Rectal smooth muscle tissue (tissue), 1 donor: ENCODE results near the gene CKAP2L.

Experiments used
- H3K27ac ChIP-seq: one replicate; pipeline ENCODE4 v1.7.0; 2013; ENCODE audit warnings: low read depth, low read length, inconsistent platforms
- H3K27me3 ChIP-seq: one replicate; pipeline ENCODE4 v1.7.0; 2013; ENCODE audit warnings: low read length; ENCODE audit not compliant: control insufficient read depth, insufficient read depth
- H3K36me3 ChIP-seq: one replicate; pipeline ENCODE4 v1.7.0; 2013; ENCODE audit warnings: low read length; ENCODE audit not compliant: control insufficient read depth, insufficient read depth
- H3K4me1 ChIP-seq: one replicate; pipeline ENCODE4 v1.7.0; 2013; ENCODE audit warnings: low read length; ENCODE audit not compliant: control insufficient read depth, insufficient read depth
- H3K4me3 ChIP-seq: one replicate; pipeline ENCODE4 v1.7.0; 2013; ENCODE audit warnings: low read length
- H3K9ac ChIP-seq: one replicate; pipeline ENCODE4 v1.7.0; 2013; ENCODE audit warnings: low read length

Gene CKAP2L

DNA sequence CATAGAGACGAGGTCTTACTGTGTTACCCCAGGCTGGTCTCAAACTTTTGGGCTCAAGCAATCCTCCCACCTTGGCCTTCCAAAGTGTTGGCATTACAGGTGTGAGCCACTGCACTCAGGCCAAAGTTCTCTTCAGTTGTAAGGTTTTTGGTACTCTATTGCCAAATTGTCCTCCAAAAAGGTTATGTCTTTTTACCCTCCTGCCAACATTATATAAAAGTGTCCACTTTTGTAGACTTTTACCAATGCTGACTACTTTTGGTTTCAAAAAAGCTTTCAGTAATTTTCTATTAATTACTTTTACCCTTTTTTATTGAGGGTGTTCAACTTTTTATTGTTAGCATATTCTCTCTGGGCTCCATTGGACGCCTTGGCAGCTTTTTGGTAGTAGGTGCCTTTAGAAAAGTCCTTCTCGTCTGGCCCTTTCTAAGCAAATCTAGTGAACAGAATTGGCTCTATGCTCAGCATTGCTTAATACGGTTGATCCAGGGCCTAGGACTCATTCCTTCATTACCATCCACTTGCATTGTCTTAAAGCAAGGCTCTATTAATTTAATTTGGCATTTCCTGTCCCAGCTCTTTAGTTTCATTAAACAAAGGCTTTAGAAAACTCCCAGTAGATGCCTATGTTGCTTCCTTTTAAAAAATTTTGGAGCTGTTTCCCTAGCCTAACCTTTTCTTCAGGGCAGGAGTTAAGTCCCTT lies 36.6 kb upstream of the CKAP2L start:
- Histone ChIP-seq H3K27me3 (no peaks in the 10 kb centered on the region), H3K9ac (no peak overlapping the region), H3K27ac (no peak overlapping the region), H3K4me1 (no peaks in the 10 kb centered on the region), H3K36me3 (no peaks in the 10 kb centered on the region), H3K4me3 (no peak overlapping the region)

DNA sequence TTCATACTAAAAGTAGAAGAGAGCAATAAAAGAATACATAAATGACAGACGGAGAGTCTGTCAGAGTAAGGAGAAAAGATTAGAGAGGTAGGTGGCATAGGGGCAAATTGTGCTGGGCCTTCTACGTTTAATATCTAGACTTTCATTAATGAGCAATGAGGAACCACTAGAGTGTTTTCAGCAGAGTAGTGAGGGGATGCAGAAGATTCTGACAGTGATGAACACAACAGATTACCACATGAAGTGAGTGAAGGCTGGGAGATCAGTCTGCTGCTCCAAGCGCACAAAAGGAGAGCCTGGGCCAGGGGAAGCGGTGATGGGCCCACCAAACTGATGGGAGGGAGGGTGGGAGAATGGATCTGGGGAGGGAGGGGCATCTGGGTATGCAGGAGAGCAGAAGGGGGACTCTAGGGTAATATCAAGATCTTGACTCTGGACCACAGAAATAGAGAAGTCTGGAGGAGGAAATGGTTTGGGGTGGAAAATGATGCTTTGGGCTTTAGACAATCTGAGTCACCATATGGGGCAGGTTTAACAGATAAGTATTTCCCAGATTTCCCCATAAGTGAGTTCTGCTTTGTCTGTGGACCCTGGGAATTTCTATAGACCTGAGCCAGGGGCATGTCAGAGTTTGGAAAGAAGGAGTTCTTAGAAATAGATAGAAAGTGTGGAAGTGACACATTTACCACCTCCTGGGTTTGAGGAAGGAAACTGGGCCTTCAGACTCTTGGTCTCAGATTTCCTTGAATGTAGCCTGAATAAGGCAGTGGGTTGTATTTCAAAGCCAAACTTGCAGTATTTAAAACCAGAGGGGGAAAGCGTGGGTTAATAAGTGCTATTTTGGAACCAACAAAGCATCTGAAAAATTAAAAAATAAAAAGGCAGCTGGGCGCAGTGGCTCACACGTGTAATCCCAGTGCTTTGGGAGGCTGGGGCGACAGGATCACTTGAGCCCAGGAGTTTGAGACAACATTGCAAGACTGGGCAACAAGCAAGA lies 34.9 kb upstream of the CKAP2L start:
- Histone ChIP-seq H3K27ac (no peak overlapping the region), H3K27me3 (no peaks in the 10 kb centered on the region), H3K36me3 (no peaks in the 10 kb centered on the region), H3K4me1 (no peaks in the 10 kb centered on the region), H3K4me3 (no peak overlapping the region), H3K9ac (no peak overlapping the region)

DNA sequence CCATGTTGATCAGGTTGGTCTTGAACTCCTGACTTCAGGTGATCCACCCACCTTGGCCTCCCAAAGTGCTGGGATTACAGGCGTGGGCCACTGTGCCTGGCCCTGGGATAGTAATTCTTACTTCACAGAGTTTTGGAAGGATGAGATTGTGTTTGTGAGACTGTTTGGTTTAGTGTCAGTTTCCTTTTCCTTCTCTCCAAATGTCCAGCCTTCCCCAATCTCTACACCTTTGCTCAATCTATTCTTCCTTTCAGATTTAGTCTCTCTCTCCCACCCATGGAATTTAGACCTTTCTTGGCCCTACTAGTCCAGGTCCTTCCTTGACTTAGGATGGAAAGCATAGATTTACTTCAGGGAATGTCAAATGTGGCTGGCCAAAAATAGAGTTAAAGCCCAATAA lies 32.1 kb upstream of the CKAP2L start:
- Histone ChIP-seq H3K36me3 (no peaks in the 10 kb centered on the region), H3K4me1 (no peaks in the 10 kb centered on the region), H3K9ac (no peak overlapping the region), H3K27ac (no peak overlapping the region), H3K4me3 (no peak overlapping the region), H3K27me3 (no peaks in the 10 kb centered on the region)

DNA sequence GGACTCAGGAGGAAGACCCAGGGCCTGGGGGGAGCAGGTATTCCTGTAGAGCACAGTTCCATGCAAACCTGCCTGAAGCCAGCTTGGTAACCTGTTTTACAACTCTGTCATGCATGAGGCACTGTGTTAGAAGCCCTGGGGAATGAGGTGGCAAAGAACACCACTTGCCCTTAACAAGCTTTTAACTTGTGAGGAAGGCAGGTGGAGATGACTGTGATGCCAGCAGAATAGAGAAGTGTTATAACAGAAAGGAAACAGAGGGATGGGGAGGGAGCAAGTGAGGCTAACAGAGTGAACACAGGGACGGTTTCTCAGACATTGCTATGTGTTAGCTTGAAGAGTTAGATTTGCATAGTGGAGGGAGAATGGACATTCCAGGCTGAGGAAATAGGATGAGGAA lies 31.4 kb upstream of the CKAP2L start:
- Histone ChIP-seq H3K4me3 (no peak overlapping the region), H3K9ac (no peak overlapping the region), H3K27ac (no peak overlapping the region), H3K27me3 (no peaks in the 10 kb centered on the region), H3K4me1 (no peaks in the 10 kb centered on the region), H3K36me3 (no peaks in the 10 kb centered on the region)

DNA sequence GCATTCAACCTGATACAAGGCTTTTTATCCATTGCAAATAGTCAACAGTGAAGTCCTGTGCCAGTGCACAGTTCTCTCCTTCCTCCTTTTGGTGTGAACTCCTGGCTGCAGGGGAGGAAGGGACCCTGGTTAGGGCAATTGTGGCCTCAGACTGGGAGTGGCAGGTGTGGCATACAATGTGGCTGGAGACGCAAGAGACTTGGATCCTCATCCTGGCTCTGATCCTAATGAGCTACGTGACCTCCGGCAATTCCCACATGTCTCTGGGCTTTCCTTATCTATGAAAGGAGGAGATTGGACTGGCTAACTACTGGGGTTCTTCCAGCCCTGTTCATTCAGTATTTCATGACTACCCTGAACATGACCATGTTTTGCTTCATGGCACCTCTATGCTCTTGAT lies 30.4 kb upstream of the CKAP2L start:
- no peak overlapping the region for H3K9ac ChIP-seq
- H3K4me1 ChIP-seq: no peaks in the 10 kb centered on the region
- H3K27ac ChIP-seq: no peak overlapping the region
- no peaks in the 10 kb centered on the region for H3K36me3 ChIP-seq
- H3K4me3 ChIP-seq: no peak overlapping the region
- H3K27me3 ChIP-seq: no peaks in the 10 kb centered on the region

DNA sequence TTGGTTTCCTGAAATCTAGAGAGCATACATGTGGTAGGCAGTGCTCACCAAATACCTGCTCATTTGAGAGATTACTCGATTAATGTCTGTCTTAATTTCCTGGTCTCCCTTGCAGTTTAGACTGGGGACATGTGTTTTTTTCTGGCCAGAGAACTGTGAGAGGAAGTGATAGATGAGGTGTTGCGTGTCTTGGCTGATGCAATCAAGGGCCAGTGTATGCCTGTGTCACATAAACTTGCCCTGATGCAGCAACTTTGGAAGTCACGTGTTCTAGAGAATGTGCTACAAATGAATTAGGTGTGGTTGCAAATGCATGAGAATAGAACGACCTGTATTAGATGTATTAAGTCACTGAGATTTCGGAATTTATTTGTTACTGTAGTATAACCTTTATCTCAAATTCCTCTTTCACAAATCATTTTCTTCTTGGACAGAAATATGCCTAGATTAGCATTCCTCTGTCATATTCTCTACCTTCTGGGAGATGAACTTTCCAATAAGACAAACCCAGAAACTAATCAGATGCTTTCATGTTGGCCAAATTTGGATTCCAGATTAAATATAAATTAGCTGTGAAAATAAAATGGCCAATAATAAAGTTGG lies 29.8 kb upstream of the CKAP2L start:
- H3K4me1 ChIP-seq: no peaks in the 10 kb centered on the region
- no peak overlapping the region for H3K4me3 ChIP-seq
- no peak overlapping the region for H3K9ac ChIP-seq
- H3K27me3 ChIP-seq: no peaks in the 10 kb centered on the region
- no peaks in the 10 kb centered on the region for H3K36me3 ChIP-seq
- H3K27ac ChIP-seq: no peak overlapping the region

DNA sequence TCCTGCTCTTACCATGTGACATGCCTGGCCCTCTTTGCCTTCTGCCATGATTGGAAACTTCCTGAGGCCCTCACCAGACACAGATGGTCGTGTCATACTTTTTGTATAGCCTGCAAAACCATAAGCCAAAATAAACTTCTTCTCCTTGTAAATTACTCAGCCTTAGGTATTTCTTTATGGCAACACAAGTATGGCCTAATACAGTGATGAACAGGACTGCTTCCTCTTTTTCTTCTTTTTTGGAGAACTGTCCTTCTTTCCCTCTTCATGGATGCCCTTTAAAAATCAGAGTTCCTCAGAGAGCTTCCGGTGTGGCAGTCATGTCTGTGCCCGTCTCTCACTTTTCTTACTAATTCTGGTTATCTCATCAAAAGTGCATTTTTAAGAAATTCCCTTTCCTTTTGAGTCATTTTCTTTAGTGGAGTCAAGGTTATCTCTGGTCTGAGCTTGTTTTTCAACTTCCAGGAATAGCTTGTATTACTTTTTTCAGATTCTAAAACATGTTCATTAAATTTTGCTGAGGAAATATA lies 29.1 kb upstream of the CKAP2L start:
- H3K4me1 ChIP-seq: no peaks in the 10 kb centered on the region
- H3K36me3 ChIP-seq: no peaks in the 10 kb centered on the region
- H3K4me3 ChIP-seq: no peak overlapping the region
- H3K27me3 ChIP-seq: no peaks in the 10 kb centered on the region
- H3K9ac ChIP-seq: no peak overlapping the region
- H3K27ac ChIP-seq: no peak overlapping the region

DNA sequence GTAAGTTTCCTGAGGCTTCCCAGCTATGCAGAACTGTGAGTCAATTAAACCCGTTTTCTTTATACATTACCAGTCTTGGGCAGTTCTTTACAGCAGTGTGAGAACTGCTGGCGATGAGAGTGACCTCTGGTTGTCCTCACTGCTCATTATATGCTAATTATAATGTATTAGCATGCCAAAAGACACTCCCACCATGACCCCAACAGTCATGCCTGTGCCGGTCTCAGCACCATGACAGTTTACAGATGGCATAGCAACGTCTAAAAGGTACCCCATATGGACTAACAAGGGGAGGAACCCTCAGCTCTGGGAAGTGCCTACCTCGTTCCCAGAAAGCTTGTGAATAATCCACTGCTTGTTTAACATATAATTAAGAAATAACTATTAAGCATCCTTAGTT lies 28.0 kb upstream of the CKAP2L start:
- Histone ChIP-seq H3K27me3 (no peaks in the 10 kb centered on the region), H3K4me1 (no peaks in the 10 kb centered on the region), H3K4me3 (no peak overlapping the region), H3K27ac (no peak overlapping the region), H3K9ac (no peak overlapping the region), H3K36me3 (no peaks in the 10 kb centered on the region)

DNA sequence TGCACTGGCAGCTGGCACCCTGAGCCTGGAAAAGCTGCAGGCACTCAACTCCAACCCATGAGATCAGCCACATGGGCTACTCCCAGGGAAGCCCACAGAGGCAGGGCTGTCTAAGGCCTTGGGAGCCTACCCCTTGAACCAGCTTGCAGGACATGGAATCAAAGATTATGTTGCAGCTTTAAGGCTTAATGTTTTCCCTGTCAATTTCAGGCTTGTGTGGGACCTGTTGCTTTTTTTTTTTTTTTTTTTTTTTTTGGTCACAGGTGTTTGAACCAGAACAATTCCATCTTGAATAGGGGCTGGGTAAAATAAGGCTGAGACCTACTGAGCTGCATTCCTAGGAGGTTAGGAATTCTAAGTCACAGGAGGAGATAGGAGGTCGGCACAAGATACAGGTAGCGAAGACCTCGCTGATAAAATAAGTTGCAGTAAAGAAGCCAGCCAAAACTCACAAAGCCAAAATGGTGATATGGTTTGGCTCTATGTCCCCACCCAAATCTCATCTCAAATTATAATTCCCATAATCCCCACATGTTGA lies 27.4 kb upstream of the CKAP2L start:
- Histone ChIP-seq H3K27me3 (no peaks in the 10 kb centered on the region), H3K36me3 (no peaks in the 10 kb centered on the region), H3K4me1 (no peaks in the 10 kb centered on the region)

DNA sequence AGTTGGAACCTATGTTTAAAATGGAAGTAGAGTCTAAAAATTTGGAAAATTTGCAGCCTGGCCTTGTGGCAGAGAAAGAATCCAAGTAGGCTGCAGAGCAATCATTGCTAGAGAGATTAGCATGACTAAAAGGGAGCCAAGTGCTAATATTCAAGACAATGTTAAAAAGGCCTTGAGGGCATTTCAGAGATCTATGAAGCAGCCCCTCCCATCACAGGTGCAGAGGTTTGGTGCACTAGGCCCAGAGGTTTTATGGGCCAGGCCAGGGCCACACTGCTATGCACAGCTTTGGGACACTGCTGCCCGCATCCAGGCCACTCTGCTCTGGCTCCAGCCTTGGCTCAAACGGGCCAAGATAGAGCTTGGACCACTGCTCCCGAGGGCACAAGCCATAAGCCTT lies 26.6 kb upstream of the CKAP2L start:
- Histone ChIP-seq H3K36me3 (no peaks in the 10 kb centered on the region), H3K27me3 (no peaks in the 10 kb centered on the region), H3K27ac (no peak overlapping the region), H3K4me1 (no peaks in the 10 kb centered on the region), H3K9ac (no peak overlapping the region), H3K4me3 (no peak overlapping the region)

More for the DNA sequence above, 27.4 kb upstream of the CKAP2L start:
- no peak overlapping the region for H3K9ac ChIP-seq
- H3K4me3 ChIP-seq: no peak overlapping the region
- no peak overlapping the region for H3K27ac ChIP-seq

DNA sequence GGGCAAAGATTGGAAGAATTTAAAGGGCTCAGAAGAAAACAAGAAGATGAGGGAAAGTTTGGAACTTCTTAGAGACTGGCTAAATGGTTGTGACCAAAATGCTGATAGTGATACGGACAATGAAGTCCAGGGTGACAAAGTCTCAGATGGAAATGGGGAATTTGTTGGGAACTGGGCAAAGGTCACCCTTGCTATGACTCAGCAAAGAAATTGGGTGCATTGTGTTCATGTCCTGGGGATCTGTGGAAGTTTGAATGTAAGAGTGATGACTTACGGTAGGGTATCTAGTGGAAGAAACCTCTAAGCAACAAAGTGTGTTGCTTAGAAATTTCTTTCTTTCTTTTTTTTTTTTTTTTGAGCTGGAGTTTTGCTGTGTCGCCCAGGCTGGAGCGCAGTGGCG lies 25.9 kb upstream of the CKAP2L start:
- Histone ChIP-seq H3K36me3 (no peaks in the 10 kb centered on the region), H3K4me1 (no peaks in the 10 kb centered on the region), H3K4me3 (no peak overlapping the region), H3K9ac (no peak overlapping the region), H3K27me3 (no peaks in the 10 kb centered on the region), H3K27ac (no peak overlapping the region)

DNA sequence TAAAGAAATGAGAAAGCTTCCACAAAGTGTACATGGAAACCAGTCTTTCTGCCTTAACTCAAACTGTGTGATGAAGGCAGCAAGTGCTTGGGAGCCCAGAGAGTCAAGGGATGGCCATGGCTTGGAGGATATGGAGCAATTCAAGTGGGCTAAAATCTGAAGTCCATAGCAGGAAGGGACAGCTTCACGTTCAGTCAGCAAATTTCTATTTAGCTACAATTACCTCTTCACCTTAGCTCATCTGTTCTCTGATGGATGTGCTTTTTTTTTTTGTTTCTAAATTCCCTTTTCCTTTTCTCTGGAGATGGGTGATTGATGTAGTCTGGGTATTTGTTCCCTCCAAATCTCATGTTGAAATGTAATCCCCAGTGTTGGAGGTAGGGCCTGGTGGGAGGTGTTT lies 24.8 kb upstream of the CKAP2L start:
- no peak overlapping the region for H3K27ac ChIP-seq
- H3K4me3 ChIP-seq: no peak overlapping the region
- no peaks in the 10 kb centered on the region for H3K27me3 ChIP-seq
- no peaks in the 10 kb centered on the region for H3K4me1 ChIP-seq
- H3K9ac ChIP-seq: no peak overlapping the region
- no peaks in the 10 kb centered on the region for H3K36me3 ChIP-seq
